WTC11 (cell line): Measurements from ENCODE around the gene TMEM30B. TPM values are rescaled to one million over a fixed set of nuclear protein-coding genes. Genes with fewer than 3 reads are reported as not detected.
A peak's percentile ranks its signal among the peaks of the same experiment; 100 is the strongest.

Source experiments
- ATAC-seq: fragments of 200-7000 bp; cut with Tn5 transposase; 2 replicates; pipeline ENCODE4 v1.10.0; 2021; ENCODE audit warnings: mild to moderate bottlenecking, moderate library complexity
- CTCF ChIA-PET: fragments of 300-600 bp; sonication (Branson Sonifier 250); formaldehyde crosslinking; loops from one replicate; lab custom pipeline; 2021; ENCODE audit warnings: antibody characterized with exemption; lab: Charles Lee
- POLR2A ChIA-PET: fragments of 350-600 bp; sonication (Branson Sonifier 250); formaldehyde crosslinking; loops from one replicate; lab custom pipeline; 2021; ENCODE audit warnings: antibody characterized with exemption; lab: Charles Lee
- DNase-seq: peaks from one replicate; pipeline ENCODE4 v3.0.0; 2021; ENCODE audit warnings: low spot score
- H3K27ac Mint-ChIP-seq: 2 replicates; pipeline ENCODE4 v1.8.0; 2021; ENCODE audit warnings: mixed read lengths
- H3K27me3 Mint-ChIP-seq: 2 replicates; pipeline ENCODE4 v1.8.0; 2021; ENCODE audit warnings: low read depth, mild to moderate bottlenecking, moderate library complexity, mixed read lengths
- H3K36me3 Mint-ChIP-seq: 2 replicates; pipeline ENCODE4 v1.8.0; 2021; ENCODE audit warnings: mixed read lengths
- H3K4me1 Mint-ChIP-seq: 2 replicates; pipeline ENCODE4 v1.8.0; 2022; ENCODE audit warnings: mixed read lengths
- H3K4me3 Mint-ChIP-seq: 2 replicates; pipeline ENCODE4 v1.8.0; 2021; ENCODE audit warnings: mild to moderate bottlenecking, moderate library complexity, mixed read lengths
- H3K9me3 Mint-ChIP-seq: 2 replicates; pipeline ENCODE4 v1.8.0; 2021; ENCODE audit warnings: mixed read lengths
- CBFB ChIP-seq: sonication (generic); formaldehyde crosslinking; IDR thresholded peaks from 2 replicates; pipeline ENCODE4 v1.8.1; 2022; ENCODE audit warnings: mild to moderate bottlenecking, low read depth, missing genetic modification reagents
- EMX1 ChIP-seq: fragments of 250-450 bp; sonication (Bioruptor Pico); IDR thresholded peaks from 2 replicates; pipeline ENCODE4 v1.8.0; 2021; ENCODE audit warnings: mild to moderate bottlenecking
- FOXJ3 ChIP-seq: sonication (generic); formaldehyde crosslinking; IDR thresholded peaks from 2 replicates; pipeline ENCODE4 v1.9.0; 2021; ENCODE audit warnings: missing genetic modification reagents, mild to moderate bottlenecking, borderline replicate concordance
- HMGA2 ChIP-seq: fragments of 250-450 bp; sonication (Bioruptor Pico); IDR thresholded peaks from 2 replicates; pipeline ENCODE4 v1.4.0; 2021; ENCODE audit warnings: mild to moderate bottlenecking, moderate library complexity
- IRF2 ChIP-seq: sonication (generic); formaldehyde crosslinking; IDR thresholded peaks from 2 replicates; pipeline ENCODE4 v1.8.0; 2022; ENCODE audit warnings: low read depth, missing genetic modification reagents, borderline replicate concordance
- JAZF1 ChIP-seq: fragments of 250-450 bp; sonication (Bioruptor Pico); IDR thresholded peaks from 2 replicates; pipeline ENCODE4 v1.9.0; 2021; ENCODE audit warnings: moderate library complexity, mild to moderate bottlenecking, inconsistent platforms
- KAT7 ChIP-seq: sonication (generic); formaldehyde crosslinking; IDR thresholded peaks from 2 replicates; pipeline ENCODE4 v1.8.1; 2023; ENCODE audit warnings: missing genetic modification reagents, mild to moderate bottlenecking, borderline replicate concordance
- NFATC4 ChIP-seq: fragments of 250-450 bp; sonication (Bioruptor Pico); IDR thresholded peaks from 2 replicates; pipeline ENCODE4 v1.9.0; 2021; ENCODE audit warnings: mild to moderate bottlenecking
- NR1H2 ChIP-seq: sonication (generic); formaldehyde crosslinking; IDR thresholded peaks from 2 replicates; pipeline ENCODE4 v1.9.0; 2021; ENCODE audit warnings: mild to moderate bottlenecking, moderate library complexity, missing genetic modification reagents
- NR2C2 ChIP-seq: sonication (generic); formaldehyde crosslinking; IDR thresholded peaks from 2 replicates; pipeline ENCODE4 v1.8.0; 2022; ENCODE audit warnings: mild to moderate bottlenecking, missing genetic modification reagents
- OVOL2 ChIP-seq: fragments of 250-450 bp; sonication (Bioruptor Pico); IDR thresholded peaks from 2 replicates; pipeline ENCODE4 v1.9.0; 2021; ENCODE audit warnings: mild to moderate bottlenecking, borderline replicate concordance
- RELA ChIP-seq: sonication (generic); formaldehyde crosslinking; IDR thresholded peaks from 2 replicates; pipeline ENCODE4 v1.8.1; 2022; ENCODE audit warnings: missing genetic modification reagents, mild to moderate bottlenecking, borderline replicate concordance
- SMAD4 ChIP-seq: sonication (generic); formaldehyde crosslinking; IDR thresholded peaks from 2 replicates; pipeline ENCODE4 v1.8.0; 2022; ENCODE audit warnings: mild to moderate bottlenecking, missing genetic modification reagents
- TEAD1 ChIP-seq: sonication (generic); formaldehyde crosslinking; IDR thresholded peaks from 2 replicates; pipeline ENCODE4 v1.8.0; 2022; ENCODE audit warnings: mild to moderate bottlenecking, missing genetic modification reagents
- ZNF671 ChIP-seq: fragments of 250-450 bp; sonication (Bioruptor Pico); IDR thresholded peaks from 2 replicates; pipeline ENCODE4 v1.8.0; 2021; ENCODE audit warnings: mild to moderate bottlenecking
- total RNA-seq: library from RNA; stranded (reverse); gene quantifications from 3 replicates; pipeline ENCODE4 v1.2.3, GENCODE V29; 2021
- TF ChIP-seq, protein P1 (sequence below): fragments of 200-600 bp; IDR thresholded peaks from 2 replicates; pipeline ENCODE4 v1.8.0; 2022; ENCODE audit warnings: antibody characterized with exemption
- TF ChIP-seq, protein P2 (sequence below): sonication (generic); formaldehyde crosslinking; IDR thresholded peaks from 2 replicates; pipeline ENCODE4 v1.8.1; 2022; ENCODE audit warnings: missing genetic modification reagents, borderline replicate concordance
- TF ChIP-seq, protein P3 (sequence below): sonication (generic); formaldehyde crosslinking; IDR thresholded peaks from 2 replicates; pipeline ENCODE4 v1.8.1; 2023; ENCODE audit warnings: mild to moderate bottlenecking, missing genetic modification reagents, moderate library complexity

Gene TMEM30B
- total RNA-seq, 1 experiment from 2014 or later = 17.8 TPM

DNA sequence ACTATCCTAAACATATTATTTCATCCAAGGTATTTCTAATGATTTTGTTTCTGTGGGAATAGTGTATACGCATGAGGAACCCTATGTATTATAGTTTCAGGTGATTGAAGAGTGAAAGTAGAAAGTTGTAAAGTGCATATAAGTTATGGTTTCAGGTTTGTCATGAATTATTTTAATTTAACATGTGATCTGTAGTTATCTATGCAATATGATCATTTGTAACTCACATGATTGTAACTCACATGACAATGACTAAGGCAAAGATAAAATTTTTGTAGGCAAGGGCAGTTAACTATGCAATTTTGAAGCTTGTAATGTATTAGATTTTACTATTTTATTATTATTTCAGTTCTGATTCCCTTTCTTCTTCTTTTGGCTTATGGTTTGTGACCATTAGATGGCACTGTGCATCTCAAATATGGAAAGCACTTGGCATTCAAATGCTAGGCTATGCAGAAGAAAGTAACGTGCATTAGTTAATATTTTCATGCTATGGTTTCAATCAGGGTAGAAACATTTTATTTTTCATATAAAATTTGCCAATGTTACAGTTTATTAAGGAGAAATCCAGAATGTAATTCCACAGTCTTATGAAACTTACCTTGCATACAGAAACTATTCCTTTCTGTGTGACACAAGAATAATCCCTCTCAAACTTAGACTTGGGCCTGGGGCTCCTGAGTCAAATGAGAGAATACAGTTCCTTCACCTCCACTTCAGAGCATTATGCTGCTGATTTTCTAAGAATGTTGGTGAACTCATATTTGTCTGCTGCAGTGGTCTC, 15.8 kb upstream of the TMEM30B start:
- ATAC-seq = peak; percentile 21; the same call in 1 of the 2 replicates
- H3K36me3 Mint-ChIP-seq = no peaks in the 10 kb centered on the region
- H3K9me3 Mint-ChIP-seq = peaks cover 3% of the 10 kb centered on the region; the same call in 1 of the 2 replicates
- no peak overlapping the region for H3K4me3 Mint-ChIP-seq
- H3K27ac Mint-ChIP-seq = no peak overlapping the region
- POLR2A ChIA-PET = no interaction called here
- H3K4me1 Mint-ChIP-seq = peaks cover 31% of the 10 kb centered on the region
- TF ChIP-seq NFATC4 (CRISPR knock-in tag) = no peak
- TF ChIP-seq, protein P1, sequence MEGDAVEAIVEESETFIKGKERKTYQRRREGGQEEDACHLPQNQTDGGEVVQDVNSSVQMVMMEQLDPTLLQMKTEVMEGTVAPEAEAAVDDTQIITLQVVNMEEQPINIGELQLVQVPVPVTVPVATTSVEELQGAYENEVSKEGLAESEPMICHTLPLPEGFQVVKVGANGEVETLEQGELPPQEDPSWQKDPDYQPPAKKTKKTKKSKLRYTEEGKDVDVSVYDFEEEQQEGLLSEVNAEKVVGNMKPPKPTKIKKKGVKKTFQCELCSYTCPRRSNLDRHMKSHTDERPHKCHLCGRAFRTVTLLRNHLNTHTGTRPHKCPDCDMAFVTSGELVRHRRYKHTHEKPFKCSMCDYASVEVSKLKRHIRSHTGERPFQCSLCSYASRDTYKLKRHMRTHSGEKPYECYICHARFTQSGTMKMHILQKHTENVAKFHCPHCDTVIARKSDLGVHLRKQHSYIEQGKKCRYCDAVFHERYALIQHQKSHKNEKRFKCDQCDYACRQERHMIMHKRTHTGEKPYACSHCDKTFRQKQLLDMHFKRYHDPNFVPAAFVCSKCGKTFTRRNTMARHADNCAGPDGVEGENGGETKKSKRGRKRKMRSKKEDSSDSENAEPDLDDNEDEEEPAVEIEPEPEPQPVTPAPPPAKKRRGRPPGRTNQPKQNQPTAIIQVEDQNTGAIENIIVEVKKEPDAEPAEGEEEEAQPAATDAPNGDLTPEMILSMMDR = 0 out of 2 replicates have a peak, but pooled peaks have one; percentile 4
- TF ChIP-seq, all 79 proteins: peak for 1
- CTCF ChIA-PET = interaction anchor here (0.6 to 2.0 kb wide), 10 partner anchors 8 to 541 kb away, joined by 3 to 8 read pairs (median 3); partner anchors contain the start of gene TMEM30B
- no peak for DNase-seq
- H3K27me3 Mint-ChIP-seq = no peaks in the 10 kb centered on the region

DNA sequence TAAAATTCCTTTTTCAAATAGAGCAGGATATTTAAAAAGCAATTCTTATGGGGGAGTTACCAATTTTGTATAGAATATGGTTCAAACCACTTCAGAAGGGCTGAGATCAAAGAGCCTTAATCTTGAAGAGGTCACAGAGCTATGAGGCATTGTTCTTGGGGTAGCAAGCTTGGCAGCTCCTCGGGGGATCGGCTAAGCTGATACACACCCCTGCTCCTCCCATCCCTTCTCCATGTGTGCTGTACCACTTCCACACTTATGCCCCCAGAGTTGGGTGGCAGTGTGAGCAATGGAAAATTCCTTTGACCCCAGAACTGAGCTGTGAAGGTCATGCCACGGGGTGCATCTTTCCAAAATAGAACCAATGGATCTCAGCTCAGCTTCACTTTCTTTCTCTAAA, 15.0 kb upstream of the TMEM30B start:
- Mint-ChIP-seq H3K4me3 (no peak overlapping the region), H3K27me3 (no peaks in the 10 kb centered on the region), H3K9me3 (peaks cover 2% of the 10 kb centered on the region; the same call in 1 of the 2 replicates), H3K27ac (no peak overlapping the region), H3K4me1 (peaks cover 30% of the 10 kb centered on the region), H3K36me3 (no peaks in the 10 kb centered on the region)
- POLR2A ChIA-PET = no interaction called here
- CTCF ChIA-PET = interaction anchor here (0.6 to 2.0 kb wide), 10 partner anchors 7 to 542 kb away, joined by 3 to 8 read pairs (median 3); partner anchors contain the start of gene TMEM30B
- TF ChIP-seq ZNF671 (CRISPR knock-in tag) (no peak), NR1H2 (no peak), RELA (CRISPR knock-in tag) (no peak), IRF2 (CRISPR knock-in tag) (no peak)
- DNase-seq = no peak
- no peak for ATAC-seq

DNA sequence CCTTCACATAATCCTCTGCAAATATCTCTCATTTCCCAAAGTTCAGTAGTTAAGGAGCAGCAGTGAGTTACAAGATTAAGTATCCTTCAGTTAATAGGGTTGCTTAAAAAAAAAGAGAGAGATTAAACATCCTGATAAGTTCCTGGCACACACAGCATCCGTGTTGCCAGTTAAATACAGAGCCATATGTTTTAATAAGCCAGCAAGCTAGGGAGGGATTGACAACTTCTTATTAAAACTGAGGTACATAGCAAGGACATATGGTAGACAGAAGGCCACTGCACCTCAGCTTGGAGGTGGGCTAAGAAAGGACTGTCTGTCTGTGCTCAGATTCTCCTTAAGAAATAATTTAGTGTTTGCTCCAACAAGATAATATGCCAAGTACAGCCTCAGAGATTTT, 9.6 kb upstream of the TMEM30B start:
- Mint-ChIP-seq H3K4me1 (peaks cover 4% of the 10 kb centered on the region; the same call in 1 of the 2 replicates), H3K36me3 (no peaks in the 10 kb centered on the region), H3K27ac (no peak overlapping the region), H3K4me3 (no peak overlapping the region), H3K9me3 (no peaks in the 10 kb centered on the region), H3K27me3 (no peaks in the 10 kb centered on the region; the same call in 1 of the 2 replicates)
- POLR2A ChIA-PET = no interaction called here
- CTCF ChIA-PET = no interaction called here
- TF ChIP-seq SMAD4 (CRISPR knock-in tag) = no peak
- no peak for TF ChIP-seq CBFB (CRISPR knock-in tag)
- TF ChIP-seq TEAD1 = no peak
- TF ChIP-seq, protein P2, sequence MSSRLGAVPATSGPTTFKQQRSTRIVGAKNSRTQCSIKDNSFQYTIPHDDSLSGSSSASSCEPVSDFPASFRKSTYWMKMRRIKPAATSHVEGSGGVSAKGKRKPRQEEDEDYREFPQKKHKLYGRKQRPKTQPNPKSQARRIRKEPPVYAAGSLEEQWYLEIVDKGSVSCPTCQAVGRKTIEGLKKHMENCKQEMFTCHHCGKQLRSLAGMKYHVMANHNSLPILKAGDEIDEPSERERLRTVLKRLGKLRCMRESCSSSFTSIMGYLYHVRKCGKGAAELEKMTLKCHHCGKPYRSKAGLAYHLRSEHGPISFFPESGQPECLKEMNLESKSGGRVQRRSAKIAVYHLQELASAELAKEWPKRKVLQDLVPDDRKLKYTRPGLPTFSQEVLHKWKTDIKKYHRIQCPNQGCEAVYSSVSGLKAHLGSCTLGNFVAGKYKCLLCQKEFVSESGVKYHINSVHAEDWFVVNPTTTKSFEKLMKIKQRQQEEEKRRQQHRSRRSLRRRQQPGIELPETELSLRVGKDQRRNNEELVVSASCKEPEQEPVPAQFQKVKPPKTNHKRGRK (CRISPR knock-in tag) = no peak
- TF ChIP-seq OVOL2 (CRISPR knock-in tag) = no peak
- TF ChIP-seq JAZF1 (CRISPR knock-in tag) = no peak
- TF ChIP-seq EMX1 (CRISPR knock-in tag) = no peak
- TF ChIP-seq FOXJ3 (CRISPR knock-in tag) = no peak
- TF ChIP-seq, protein P3, sequence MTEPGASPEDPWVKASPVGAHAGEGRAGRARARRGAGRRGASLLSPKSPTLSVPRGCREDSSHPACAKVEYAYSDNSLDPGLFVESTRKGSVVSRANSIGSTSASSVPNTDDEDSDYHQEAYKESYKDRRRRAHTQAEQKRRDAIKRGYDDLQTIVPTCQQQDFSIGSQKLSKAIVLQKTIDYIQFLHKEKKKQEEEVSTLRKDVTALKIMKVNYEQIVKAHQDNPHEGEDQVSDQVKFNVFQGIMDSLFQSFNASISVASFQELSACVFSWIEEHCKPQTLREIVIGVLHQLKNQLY (CRISPR knock-in tag) = no peak
- TF ChIP-seq NR2C2 (CRISPR knock-in tag) = no peak
- TF ChIP-seq KAT7 (CRISPR knock-in tag) = no peak
- no peak for TF ChIP-seq HMGA2
- ATAC-seq = no peak
- DNase-seq = no peak
